AG04450 (cell line): ENCODE data around the gene ZBTB25. TPM values are rescaled to one million over a fixed set of nuclear protein-coding genes. Genes with fewer than 3 reads are reported as not detected.

Experiments used
- CTCF ChIA-PET: fragments of 300-600, 350-600 bp; formaldehyde crosslinking; extraction: SDS; loops from one replicate; lab custom pipeline; 2022; ENCODE audit warnings: antibody characterized with exemption, inconsistent platforms; lab: Charles Lee
- POLR2A ChIA-PET: fragments of 350-600 bp; formaldehyde crosslinking; extraction: SDS; loops from one replicate; lab custom pipeline; 2021; ENCODE audit warnings: antibody characterized with exemption, inconsistent platforms; lab: Yijun Ruan, JAX
- DNase-seq: peaks from one replicate; pipeline ENCODE4 v3.0.0-alpha.2; 2011; ENCODE audit warnings: low read depth, low spot score
- H3K27ac ChIP-seq: one replicate; pipeline ENCODE4 v1.5.1; 2012; ENCODE audit warnings: low read depth, low read length, control low read depth
- H3K27me3 ChIP-seq: one replicate; pipeline ENCODE4 v1.6.0; 2012; ENCODE audit warnings: low read length; ENCODE audit not compliant: control insufficient read depth, insufficient read depth
- H3K4me3 ChIP-seq: 2 replicates; pipeline ENCODE4 v1.5.1; 2011; ENCODE audit warnings: mild to moderate bottlenecking, low read depth, low read length, control low read depth
- H3K9me3 ChIP-seq: 2 replicates; pipeline ENCODE4 v1.5.1; 2012; ENCODE audit warnings: low read length; ENCODE audit not compliant: control insufficient read depth, insufficient read depth
- CTCF ChIP-seq: IDR thresholded peaks from 2 replicates; pipeline ENCODE4 v1.5.1; 2011; ENCODE audit warnings: low read depth, low read length, control low read depth, inconsistent platforms
- polyA plus RNA-seq: library from polyadenylated mRNA; depleted of rRNA; stranded (reverse); fragments of >200 nt; gene quantifications from 2 replicates; pipeline ENCODE4 v1.2.3, GENCODE V29; 2011

The ZBTB25 gene
- polyA plus RNA-seq, 1 experiment, result 7.3 TPM

- POLR2A ChIA-PET, result no interaction called here
- Histone ChIP-seq H3K4me3 (no peak overlapping the region), H3K27me3 (no peaks in the 10 kb centered on the region), H3K27ac (no peak overlapping the region), H3K9me3 (no peaks in the 10 kb centered on the region)
- CTCF ChIA-PET, result interaction anchor here (1.0 to 1.1 kb wide), 2 partner anchors 9 to 148 kb away, joined by 3 to 4 read pairs; no protein-coding TSS in a partner anchor
- no peak for DNase-seq
- no peak for TF ChIP-seq CTCF
These were observed 15.0 kb downstream of the ZBTB25 start for GRCh38 chr14:64488590-64489099.

GRCh38 chr14:64478634-64479250 lies 24.9 kb downstream of the ZBTB25 start:
- POLR2A ChIA-PET, result no interaction called here
- no peak overlapping the region for H3K4me3 ChIP-seq
- no peaks in the 10 kb centered on the region for H3K27me3 ChIP-seq
- no peak overlapping the region for H3K27ac ChIP-seq
- H3K9me3 ChIP-seq, result no peaks in the 10 kb centered on the region
- CTCF ChIA-PET, result interaction anchor here (0.5 to 6.6 kb wide), 23 partner anchors 8 to 469 kb away, joined by 3 to 108 read pairs (median 4); partner anchors contain the start of genes AKAP5 and MTHFD1
- no peak for DNase-seq
- peak; percentile 47 for TF ChIP-seq CTCF

GRCh38 chr14:64476438-64476837 lies 27.2 kb downstream of the ZBTB25 start:
- CTCF ChIA-PET, result interaction anchor here (0.9 to 1.4 kb wide), 2 partner anchors 10 to 160 kb away, joined by 3 to 4 read pairs; no protein-coding TSS in a partner anchor
- TF ChIP-seq CTCF, result no peak
- POLR2A ChIA-PET, result no interaction called here
- H3K27ac ChIP-seq, result no peak overlapping the region
- no peak for DNase-seq
- H3K4me3 ChIP-seq, result no peak overlapping the region
- no peaks in the 10 kb centered on the region for H3K9me3 ChIP-seq
- no peaks in the 10 kb centered on the region for H3K27me3 ChIP-seq

- Histone ChIP-seq H3K4me3 (no peak overlapping the region), H3K9me3 (no peaks in the 10 kb centered on the region), H3K27ac (no peak overlapping the region), H3K27me3 (no peaks in the 10 kb centered on the region)
- DNase-seq, result no peak
- POLR2A ChIA-PET, result no interaction called here
- CTCF ChIA-PET, result interaction anchor here (0.9 to 1.4 kb wide), 4 partner anchors 10 to 161 kb away, joined by 3 to 4 read pairs (median 4); partner anchors contain the start of gene HSPA2
- TF ChIP-seq CTCF, result no peak
These were observed 27.9 kb downstream of the ZBTB25 start for GRCh38 chr14:64475585-64476273.

GRCh38 chr14:64474698-64475097 lies 28.9 kb downstream of the ZBTB25 start:
- Histone ChIP-seq H3K27ac (no peak overlapping the region), H3K27me3 (no peaks in the 10 kb centered on the region), H3K4me3 (no peak overlapping the region), H3K9me3 (no peaks in the 10 kb centered on the region)
- TF ChIP-seq CTCF, result no peak
- POLR2A ChIA-PET, result no interaction called here
- DNase-seq, result no peak
- CTCF ChIA-PET, result interaction anchor here (1.0 to 1.4 kb wide), 2 partner anchors 36 to 131 kb away, joined by 4 read pairs; no protein-coding TSS in a partner anchor
